CD14-positive monocyte (primary cell): Measurements from ENCODE around the gene EIF3K. TPM values are rescaled to one million over a fixed set of nuclear protein-coding genes. Genes with fewer than 3 reads are reported as not detected.

Source experiments
- DNase-seq, 3 donors: peaks; one replicate each; pipeline ENCODE4 v3.0.0-alpha.2; 2011 to 2022
- H2AFZ ChIP-seq: 2 replicates; pipeline ENCODE4 v1.6.0; 2012; ENCODE audit warnings: mild to moderate bottlenecking, low read depth, low read length, inconsistent platforms; ENCODE audit not compliant: insufficient read depth, poor library complexity, severe bottlenecking
- H3K27ac ChIP-seq, 2 donors: 1 replicate in 1 of 2; 2 replicates in 1 of 2; pipeline ENCODE4 v1.5.1; 2012 to 2013; ENCODE audit warnings: low read length in 2 of 2, control low read depth in 1 of 2, inconsistent platforms in 1 of 2, low read depth in 1 of 2, mild to moderate bottlenecking in 1 of 2
- H3K27me3 ChIP-seq, 2 donors: one replicate each; pipeline versions ENCODE4 v1.6.0 to v1.6.1; 2011 to 2013; ENCODE audit warnings: low read length in 2 of 2; ENCODE audit not compliant: control insufficient read depth in 2 of 2, insufficient read depth in 2 of 2
- H3K36me3 ChIP-seq, 2 donors: replicated peaks in 1 of 2; 1 replicate in 1 of 2; 2 replicates in 1 of 2; pipeline versions ENCODE4 v1.5.1 to v1.6.1; 2012 to 2013; ENCODE audit warnings: low read length in 2 of 2, control low read depth in 1 of 2, inconsistent platforms in 1 of 2, mild to moderate bottlenecking in 1 of 2; ENCODE audit not compliant: insufficient read depth in 2 of 2, control insufficient read depth in 1 of 2
- H3K4me1 ChIP-seq, 2 donors: 1 replicate in 1 of 2; 2 replicates in 1 of 2; pipeline versions ENCODE4 v1.5.1 to v1.6.1; 2012 to 2013; ENCODE audit warnings: low read length in 2 of 2, control low read depth in 1 of 2, inconsistent platforms in 1 of 2, mild to moderate bottlenecking in 1 of 2, moderate library complexity in 1 of 2; ENCODE audit not compliant: insufficient read depth in 2 of 2, control insufficient read depth in 1 of 2
- H3K4me2 ChIP-seq: replicated peaks from 2 replicates; pipeline ENCODE3; 2012; ENCODE audit warnings: low read length, moderate library complexity, mild to moderate bottlenecking; ENCODE audit not compliant: poor library complexity, severe bottlenecking; ENCODE audit errors: extremely low read depth
- H3K4me3 ChIP-seq, 3 experiments: fragments of 200-600 bp in 1 of 3; sonication (generic) in 1 of 3; replicated peaks in 1 of 3; 1 replicate in 2 of 3; 2 replicates in 1 of 3; pipeline ENCODE4 v1.5.1; 2011 to 2013; ENCODE audit warnings: low read length in 3 of 3, mild to moderate bottlenecking in 3 of 3, control low read depth in 2 of 3, low read depth in 2 of 3, inconsistent platforms in 1 of 3, moderate library complexity in 1 of 3
- H3K79me2 ChIP-seq: 2 replicates; pipeline ENCODE4 v1.6.0; 2012; ENCODE audit warnings: mild to moderate bottlenecking, control low read depth, inconsistent platforms, low read length, moderate library complexity; ENCODE audit not compliant: insufficient read depth
- H3K9ac ChIP-seq: 2 replicates; pipeline ENCODE4 v1.6.0; 2017; ENCODE audit warnings: low read length, mild to moderate bottlenecking; ENCODE audit not compliant: insufficient read depth, poor library complexity, severe bottlenecking
- H3K9me3 ChIP-seq, 2 donors: replicated peaks in 1 of 2; 1 replicate in 1 of 2; 2 replicates in 1 of 2; pipeline versions ENCODE4 v1.5.1 to v1.6.1; 2012 to 2013; ENCODE audit warnings: low read length in 2 of 2, control low read depth in 1 of 2; ENCODE audit not compliant: control insufficient read depth in 1 of 2, insufficient read depth in 1 of 2
- H4K20me1 ChIP-seq: 2 replicates; pipeline ENCODE4 v1.6.0; 2012; ENCODE audit warnings: mild to moderate bottlenecking, low read length, control low read depth, moderate library complexity; ENCODE audit not compliant: insufficient read depth
- H3K27ac Mint-ChIP-seq, 7 donors: one replicate each; pipeline ENCODE4 v1.8.0; 2020; ENCODE audit warnings: mild to moderate bottlenecking in 7 of 7, mixed read lengths in 7 of 7, moderate library complexity in 6 of 7, inconsistent platforms in 2 of 7
- H3K27me3 Mint-ChIP-seq, 3 donors: one replicate each; pipeline ENCODE4 v1.8.0; 2021 to 2022; ENCODE audit warnings: low read depth in 3 of 3, mild to moderate bottlenecking in 3 of 3, mixed read lengths in 3 of 3, moderate library complexity in 3 of 3, inconsistent platforms in 1 of 3
- H3K36me3 Mint-ChIP-seq, 2 donors: one replicate each; pipeline ENCODE4 v1.8.0; 2020; ENCODE audit warnings: mixed read lengths in 2 of 2, inconsistent platforms in 1 of 2, mild to moderate bottlenecking in 1 of 2
- H3K4me1 Mint-ChIP-seq: one replicate; pipeline ENCODE4 v1.8.0; 2020; ENCODE audit warnings: mild to moderate bottlenecking, mixed read lengths
- H3K4me3 Mint-ChIP-seq, 2 donors: one replicate each; pipeline ENCODE4 v1.8.0; 2020; ENCODE audit warnings: mild to moderate bottlenecking in 2 of 2, mixed read lengths in 2 of 2, moderate library complexity in 1 of 2
- H3K9me3 Mint-ChIP-seq, 7 donors: one replicate each; pipeline ENCODE4 v1.8.0; 2020 to 2022; ENCODE audit warnings: mixed read lengths in 7 of 7, mild to moderate bottlenecking in 6 of 7, moderate library complexity in 6 of 7, inconsistent platforms in 2 of 7
- WGBS: methylation state at CpG from one replicate; pipeline ENCODE4 v1.1.5; 2013; ENCODE audit warnings: missing lambda C conversion rate; ENCODE audit not compliant: insufficient coverage; 5-methylcytosine and 5-hydroxymethylcytosine counted together
- intact Hi-C, 2 donors: fragments of 100-400 bp; cut with micrococcal nuclease; formaldehyde crosslinking; loops; one replicate each; pipeline versions ENCODE4 v1.15.0 to v1.15.1; 2023
- polyA plus RNA-seq, 3 donors: library from polyadenylated mRNA; depleted of rRNA in 1 of 3; unstranded in 2 of 3; stranded (reverse) in 1 of 3; fragments of 300-500 nt in 2 of 3; fragments of >200 nt in 1 of 3; fragmentation: Illumina TruSeq in 2 of 3; gene quantifications; 1 replicate in 2 of 3; 2 replicates in 1 of 3; pipeline ENCODE4 v1.2.3, GENCODE V29; 2012 to 2021
- TF ChIP-seq, protein P1 (sequence below): fragments of 200-600 bp; IDR thresholded peaks from one replicate; pipeline ENCODE4 v1.8.0; 2022; ENCODE audit warnings: antibody characterized with exemption, mild to moderate bottlenecking

The EIF3K gene
- polyA plus RNA-seq, 3 donors, result 326 to 1,088 (median 381) TPM

DNA sequence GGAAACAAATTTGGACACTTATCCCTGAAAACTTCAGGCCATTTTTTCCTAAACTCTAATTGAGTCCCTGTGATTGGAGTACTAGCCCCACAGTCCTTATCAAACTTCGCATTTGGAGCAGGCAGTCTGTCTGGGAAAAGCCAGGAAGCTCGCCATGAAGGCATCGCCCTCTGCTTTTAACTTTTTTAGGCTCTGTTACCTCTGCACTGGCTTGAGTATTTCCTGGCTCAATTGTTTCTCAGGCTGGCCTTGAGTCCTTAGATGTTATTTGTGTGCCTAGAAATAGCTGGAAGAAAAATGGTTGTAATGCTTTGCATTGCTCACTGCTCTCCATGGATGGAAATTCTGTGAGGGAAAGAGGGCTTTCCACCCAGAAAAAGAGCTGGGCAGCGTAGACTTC is 52.7 kb downstream of the EIF3K start:
- Histone ChIP-seq H3K9me3 (no peaks in the 10 kb centered on the region), H4K20me1 (peaks cover 80% of the 10 kb centered on the region), H3K36me3 (peaks cover 0 to 4% of the 10 kb centered on the region in 2 donors), H3K4me3 (no peak overlapping the region), H3K4me1 (peaks cover 65 to 71% of the 10 kb centered on the region in 2 donors), H3K27ac (no peak overlapping the region), H3K27me3 (no peaks in the 10 kb centered on the region), H3K4me2 (no peak overlapping the region), H3K79me2 (peaks cover 97% of the 10 kb centered on the region), H2AFZ (no peak overlapping the region), H3K9ac (no peak overlapping the region)
- TF ChIP-seq, protein P1, sequence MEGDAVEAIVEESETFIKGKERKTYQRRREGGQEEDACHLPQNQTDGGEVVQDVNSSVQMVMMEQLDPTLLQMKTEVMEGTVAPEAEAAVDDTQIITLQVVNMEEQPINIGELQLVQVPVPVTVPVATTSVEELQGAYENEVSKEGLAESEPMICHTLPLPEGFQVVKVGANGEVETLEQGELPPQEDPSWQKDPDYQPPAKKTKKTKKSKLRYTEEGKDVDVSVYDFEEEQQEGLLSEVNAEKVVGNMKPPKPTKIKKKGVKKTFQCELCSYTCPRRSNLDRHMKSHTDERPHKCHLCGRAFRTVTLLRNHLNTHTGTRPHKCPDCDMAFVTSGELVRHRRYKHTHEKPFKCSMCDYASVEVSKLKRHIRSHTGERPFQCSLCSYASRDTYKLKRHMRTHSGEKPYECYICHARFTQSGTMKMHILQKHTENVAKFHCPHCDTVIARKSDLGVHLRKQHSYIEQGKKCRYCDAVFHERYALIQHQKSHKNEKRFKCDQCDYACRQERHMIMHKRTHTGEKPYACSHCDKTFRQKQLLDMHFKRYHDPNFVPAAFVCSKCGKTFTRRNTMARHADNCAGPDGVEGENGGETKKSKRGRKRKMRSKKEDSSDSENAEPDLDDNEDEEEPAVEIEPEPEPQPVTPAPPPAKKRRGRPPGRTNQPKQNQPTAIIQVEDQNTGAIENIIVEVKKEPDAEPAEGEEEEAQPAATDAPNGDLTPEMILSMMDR, result no peak
- Mint-ChIP-seq H3K9me3 (no peaks in the 10 kb centered on the region), H3K4me3 (no peak overlapping the region), H3K27ac (peak overlapping the region in 2 of 7 donors; percentile 41 to 46), H3K36me3 (peaks cover 11 to 24% of the 10 kb centered on the region in 2 donors), H3K4me1 (peaks cover 75% of the 10 kb centered on the region), H3K27me3 (no peaks in the 10 kb centered on the region)
- intact Hi-C loops, result no loop called here
- 100% methylated on average over 4 of the region's 4 CpGs for WGBS
- no peak for DNase-seq

DNA sequence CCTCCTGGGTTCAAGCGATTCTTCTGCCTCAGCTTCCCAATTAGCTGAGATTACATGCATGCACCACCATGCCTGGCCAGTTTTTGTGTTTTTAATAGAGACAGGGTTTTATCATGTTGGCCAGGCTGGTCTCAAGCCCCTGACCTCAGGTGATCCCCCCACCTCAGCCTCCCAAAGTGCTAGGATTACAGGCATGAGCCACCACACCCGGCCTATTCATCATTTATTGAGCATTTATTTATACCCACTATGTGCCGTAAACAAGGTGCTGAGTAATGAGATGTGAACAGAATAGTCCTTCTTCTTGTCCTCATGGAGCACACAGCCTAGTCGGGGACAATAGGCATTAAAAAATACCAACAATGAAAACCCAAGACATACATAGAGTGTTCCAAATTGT is 54.0 kb downstream of the EIF3K start:
- H3K9me3 ChIP-seq, result no peaks in the 10 kb centered on the region
- Mint-ChIP-seq H3K27ac (peak overlapping the region in 1 of 7 donors; percentile 18), H3K4me3 (no peak overlapping the region), H3K4me1 (peaks cover 72% of the 10 kb centered on the region), H3K36me3 (peaks cover 20 to 31% of the 10 kb centered on the region in 2 donors), H3K9me3 (no peaks in the 10 kb centered on the region), H3K27me3 (peaks cover 0 to 1% (median 0%) of the 10 kb centered on the region in 3 donors)
- no peak overlapping the region for H2AFZ ChIP-seq
- H3K4me3 ChIP-seq, result no peak overlapping the region
- H3K36me3 ChIP-seq, result peaks cover 0 to 12% of the 10 kb centered on the region in 2 donors
- no peaks in the 10 kb centered on the region for H3K27me3 ChIP-seq
- H3K4me1 ChIP-seq, result peaks cover 51 to 57% of the 10 kb centered on the region in 2 donors
- peaks cover 80% of the 10 kb centered on the region for H4K20me1 ChIP-seq
- no peak overlapping the region for H3K4me2 ChIP-seq
- 100% methylated on average over 1 of the region's 4 CpGs for WGBS
- no peak for DNase-seq
- H3K9ac ChIP-seq, result no peak overlapping the region
- intact Hi-C loops, result no loop called here
- peaks cover 97% of the 10 kb centered on the region for H3K79me2 ChIP-seq
- H3K27ac ChIP-seq, result no peak overlapping the region
- TF ChIP-seq, protein P1, result no peak
